SK-N-SH (cell line): Measurements from ENCODE around the gene CYS1. TPM values are rescaled to one million over a fixed set of nuclear protein-coding genes. Genes with fewer than 3 reads are reported as not detected.
A peak's percentile ranks its signal among the peaks of the same experiment; 100 is the strongest.

Experiments
- CTCF ChIA-PET: fragments of 300-600, 350-600 bp; formaldehyde crosslinking; extraction: SDS; loops from one replicate; lab custom pipeline; 2021; lab: Yijun Ruan, JAX
- POLR2A ChIA-PET: fragments of 350-600 bp; sonication (Branson Sonifier 250); formaldehyde crosslinking; extraction: SDS; loops from one replicate; lab custom pipeline; 2020; ENCODE audit warnings: antibody characterized with exemption, inconsistent platforms; lab: Yijun Ruan, JAX
- DNase-seq: peaks from one replicate; pipeline ENCODE4 v3.0.0; 2012
- H2AFZ ChIP-seq: fragments of 200-600 bp; sonication (generic); 2 replicates; pipeline ENCODE4 v1.8.1; 2016; ENCODE audit warnings: antibody characterized with exemption, mild to moderate bottlenecking, low read depth
- H3F3A ChIP-seq: fragments of 200-600 bp; sonication (generic); replicated peaks from 2 replicates; pipeline ENCODE3; 2016; ENCODE audit warnings: antibody characterized with exemption, mild to moderate bottlenecking; ENCODE audit not compliant: insufficient read depth
- H3K27ac ChIP-seq, 2 experiments: fragments of 200-500 bp in 1 of 2; fragments of 200-600 bp in 1 of 2; sonication (Bioruptor generic) in 1 of 2; sonication (generic), shearing (Covaris generic) in 1 of 2; 2 replicates each; pipeline versions ENCODE4 v1.5.1 to v1.6.1; 2014 to 2016; ENCODE audit warnings: low read depth in 2 of 2, inconsistent platforms in 1 of 2, low read length in 1 of 2, mild to moderate bottlenecking in 1 of 2, mixed read lengths in 1 of 2
- H3K27me3 ChIP-seq: fragments of 200-600 bp; sonication (generic), shearing (Covaris generic); 2 replicates; pipeline ENCODE4 v1.6.1; 2016; ENCODE audit warnings: mixed run types; ENCODE audit not compliant: insufficient read depth
- H3K36me3 ChIP-seq, 2 experiments: fragments of 200-500 bp in 1 of 2; fragments of 200-600 bp in 1 of 2; sonication (Bioruptor generic) in 1 of 2; sonication (generic) in 1 of 2; replicated peaks in 1 of 2; 2 replicates each; pipeline versions ENCODE3 to v1.5.1; 2014 to 2016; ENCODE audit warnings: low read length in 1 of 2, mild to moderate bottlenecking in 1 of 2; ENCODE audit not compliant: insufficient read depth in 2 of 2, control insufficient read depth in 1 of 2
- H3K4me1 ChIP-seq, 2 experiments: fragments of 200-500 bp in 1 of 2; fragments of 200-600 bp in 1 of 2; sonication (Bioruptor generic) in 1 of 2; sonication (generic), shearing (Covaris generic) in 1 of 2; 2 replicates each; pipeline versions ENCODE4 v1.5.1 to v1.6.1; 2014 to 2016; ENCODE audit warnings: low read depth in 1 of 2, low read length in 1 of 2, mixed run types in 1 of 2; ENCODE audit not compliant: insufficient read depth in 2 of 2, control insufficient read depth in 1 of 2
- H3K4me2 ChIP-seq: fragments of 200-600 bp; sonication (generic), shearing (Covaris generic); 2 replicates; pipeline ENCODE4 v1.6.1; 2017; ENCODE audit warnings: mixed run types
- H3K4me3 ChIP-seq, 2 experiments: fragments of 200-500 bp in 1 of 2; fragments of 200-600 bp in 1 of 2; sonication (Bioruptor generic) in 1 of 2; sonication (generic), shearing (Covaris generic) in 1 of 2; 2 replicates each; pipeline versions ENCODE4 v1.5.1 to v1.8.1; 2014 to 2016; ENCODE audit warnings: low read depth in 2 of 2, inconsistent platforms in 1 of 2, low read length in 1 of 2, mild to moderate bottlenecking in 1 of 2, mixed read lengths in 1 of 2, moderate library complexity in 1 of 2
- H3K79me2 ChIP-seq: fragments of 200-600 bp; sonication (generic); 2 replicates; pipeline ENCODE4 v1.8.1; 2017; ENCODE audit warnings: mild to moderate bottlenecking; ENCODE audit not compliant: insufficient read depth
- H3K9ac ChIP-seq: fragments of 200-600 bp; sonication (generic); 2 replicates; pipeline ENCODE4 v1.6.1; 2017; ENCODE audit warnings: mixed run types
- H3K9me2 ChIP-seq: fragments of 200-600 bp; sonication (generic); 2 replicates; pipeline ENCODE4 v1.6.1; 2017; ENCODE audit warnings: mixed run types
- H3K9me3 ChIP-seq: fragments of 200-600 bp; sonication (generic); 2 replicates; pipeline ENCODE4 v1.6.1; 2017; ENCODE audit warnings: mixed run types, mild to moderate bottlenecking, moderate library complexity
- H4K20me1 ChIP-seq: fragments of 200-600 bp; sonication (generic); 2 replicates; pipeline ENCODE4 v1.6.1; 2017; ENCODE audit warnings: mild to moderate bottlenecking, mixed run types; ENCODE audit not compliant: insufficient read depth
- CHD2 ChIP-seq: fragments of 150-350 bp; IDR thresholded peaks from 2 replicates; pipeline ENCODE4 v1.6.1; 2018; ENCODE audit warnings: low read length; ENCODE audit not compliant: partially characterized antibody
- CTCF ChIP-seq: fragments of 200-600 bp; sonication (generic); IDR thresholded peaks from 2 replicates; pipeline ENCODE4 v1.6.1; 2017; ENCODE audit warnings: antibody characterized with exemption, mild to moderate bottlenecking, moderate library complexity
- FOSL2 ChIP-seq: IDR thresholded peaks from 2 replicates; pipeline ENCODE4 v1.4.0; 2012; ENCODE audit warnings: low read depth, mild to moderate bottlenecking, moderate library complexity, borderline replicate concordance
- GATA2 ChIP-seq: sonication (generic); formaldehyde crosslinking; IDR thresholded peaks from 2 replicates; pipeline ENCODE4 v1.5.0; 2020; ENCODE audit warnings: mild to moderate bottlenecking, missing genetic modification reagents
- JUND ChIP-seq: IDR thresholded peaks from 2 replicates; pipeline ENCODE4 v1.4.0; 2012
- PBX3 ChIP-seq: IDR thresholded peaks from 2 replicates; pipeline ENCODE4; 2012
- RAD21 ChIP-seq: IDR thresholded peaks from 2 replicates; pipeline ENCODE4 v1.6.1; 2012; ENCODE audit warnings: mild to moderate bottlenecking, low read length
- RCOR1 ChIP-seq: fragments of 150-350 bp; IDR thresholded peaks from 2 replicates; pipeline ENCODE4 v1.6.1; 2017; ENCODE audit warnings: antibody characterized with exemption, low read length
- REST ChIP-seq: IDR thresholded peaks from 2 replicates; pipeline ENCODE4 v1.6.1; 2012; ENCODE audit warnings: mild to moderate bottlenecking, low read depth, low read length, moderate library complexity
- RFX5 ChIP-seq: IDR thresholded peaks from 2 replicates; pipeline ENCODE4 v1.6.1; 2012; ENCODE audit warnings: mild to moderate bottlenecking, improper control_type of control experiment, low read length
- RXRA ChIP-seq: IDR thresholded peaks from 2 replicates; pipeline ENCODE4 v1.4.0; 2012; ENCODE audit warnings: low read depth, mild to moderate bottlenecking, borderline replicate concordance
- TCF12 ChIP-seq: IDR thresholded peaks from 2 replicates; pipeline ENCODE4 v1.4.0; 2012
- USF1 ChIP-seq: IDR thresholded peaks from 2 replicates; pipeline ENCODE4 v1.4.0; 2012; ENCODE audit warnings: low read depth, borderline replicate concordance
- USF2 ChIP-seq: fragments of 150-350 bp; IDR thresholded peaks from 2 replicates; pipeline ENCODE4 v1.6.1; 2017; ENCODE audit warnings: antibody characterized with exemption, low read length, low read depth, borderline replicate concordance
- YY1 ChIP-seq: IDR thresholded peaks from 2 replicates; pipeline ENCODE4 v1.4.0; 2012; ENCODE audit warnings: low read depth, mild to moderate bottlenecking
- WGBS: methylation state at CpG from one replicate; pipeline ENCODE4 v1.1.6; 2017; ENCODE audit warnings: low lambda C conversion rate; 5-methylcytosine and 5-hydroxymethylcytosine counted together
- polyA plus RNA-seq, 3 experiments: library from polyadenylated mRNA; depleted of rRNA; stranded (reverse); fragments of >200 nt; gene quantifications; 2 replicates each; pipeline ENCODE4 v1.2.3, GENCODE V29; 2012

CYS1 gene
- polyA plus RNA-seq, 1 of the 3 experiments (the other 2 are of a cell fraction): 1.2 TPM

- WGBS: 96% methylated on average over 14 of the region's 14 CpGs
- H3K27ac ChIP-seq: no peak overlapping the region
- no peak overlapping the region for H2AFZ ChIP-seq
- POLR2A ChIA-PET: no interaction called here
- no peak overlapping the region for H3K4me2 ChIP-seq
- no peaks in the 10 kb centered on the region for H3K27me3 ChIP-seq
- no peak for DNase-seq
- peaks cover 20% of the 10 kb centered on the region for H4K20me1 ChIP-seq
- peaks cover 18% of the 10 kb centered on the region; the same call in 1 of the 2 replicates for H3K79me2 ChIP-seq
- H3K9me3 ChIP-seq: no peaks in the 10 kb centered on the region
- no peaks in the 10 kb centered on the region for H3K9me2 ChIP-seq
- TF ChIP-seq RXRA (no peak), GATA2 (no peak), RAD21 (no peak), REST (no peak), CTCF (no peak), USF1 (no peak)
- no peak overlapping the region for H3K4me3 ChIP-seq
- no peaks in the 10 kb centered on the region for H3K36me3 ChIP-seq
- no peak overlapping the region for H3K9ac ChIP-seq
- peaks cover 8 to 18% of the 10 kb centered on the region in 2 experiments; a peak in 2 of 4 replicates for H3K4me1 ChIP-seq
- CTCF ChIA-PET: interaction anchor here (1.1 to 13.0 kb wide), 4 partner anchors 31 to 242 kb away, joined by 9 to 357 read pairs (median 98); no protein-coding TSS in a partner anchor
- peaks cover 16% of the 10 kb centered on the region for H3F3A ChIP-seq
These were observed 38.5 kb downstream of the CYS1 start for GRCh38 chr2:10041711-10042110.

GRCh38 chr2:10039658-10040410, 40.4 kb downstream of the CYS1 start:
- Histone ChIP-seq H3K4me1 (peaks cover 14 to 30% of the 10 kb centered on the region in 2 experiments; a peak in 2 of 4 replicates), H3K9ac (no peak overlapping the region), H3K36me3 (no peaks in the 10 kb centered on the region), H2AFZ (no peak overlapping the region), H3K9me2 (no peaks in the 10 kb centered on the region), H3K27ac (no peak overlapping the region; a peak in 1 of 4 replicates), H3K9me3 (no peaks in the 10 kb centered on the region), H3K27me3 (no peaks in the 10 kb centered on the region), H3K4me2 (no peak overlapping the region), H3K79me2 (peaks cover 7% of the 10 kb centered on the region; the same call in 1 of the 2 replicates), H4K20me1 (peaks cover 7% of the 10 kb centered on the region), H3F3A (peaks cover 4% of the 10 kb centered on the region), H3K4me3 (no peak overlapping the region)
- peak; percentile 56 for DNase-seq
- ChIA-PET POLR2A (interaction anchor here (0.6 kb wide), 1 partner anchor 99 kb away, joined by 4 read pairs; no protein-coding TSS in a partner anchor), CTCF (interaction anchor here (1.0 to 4.0 kb wide), 6 partner anchors 9 to 226 kb away, joined by 3 to 23 read pairs (median 5); no protein-coding TSS in a partner anchor)
- no peak for TF ChIP-seq TCF12
- no peak for TF ChIP-seq USF2
- TF ChIP-seq JUND: no peak
- no peak for TF ChIP-seq PBX3
- TF ChIP-seq RFX5: no peak
- no peak for TF ChIP-seq RCOR1
- TF ChIP-seq RAD21: no peak
- TF ChIP-seq FOSL2: no peak
- no peak for TF ChIP-seq CHD2
- no peak for TF ChIP-seq GATA2
- no peak for TF ChIP-seq YY1
- WGBS: 82% methylated on average over 16 of the region's 16 CpGs
